Left renal pelvis (tissue), 4 donors: ENCODE measurements around the gene PRAME. TPM values are rescaled to one million over a fixed set of nuclear protein-coding genes. Genes with fewer than 3 reads are reported as not detected.
"Not testable (repeated sequence)": the region's sequence is repeated elsewhere in the genome, so short reads cannot be mapped to it uniquely, and the experiment has no call there.

ENCODE experiments used
- DNase-seq, 4 donors: peaks; one replicate each; pipeline ENCODE4 v3.0.0-alpha.2; 2013; ENCODE audit warnings: low read depth in 4 of 4, low spot score in 3 of 4
- polyA plus RNA-seq, 4 donors: library from polyadenylated mRNA; unstranded; fragments of 120-200 nt; gene quantifications; one replicate each; pipeline ENCODE4 v1.2.1, GENCODE V29; 2013; ENCODE audit not compliant: insufficient read length in 4 of 4

PRAME gene
- polyA plus RNA-seq, 4 donors, result 0.85 to 1.3 (median 1.3) TPM; not detected in 1

DNA sequence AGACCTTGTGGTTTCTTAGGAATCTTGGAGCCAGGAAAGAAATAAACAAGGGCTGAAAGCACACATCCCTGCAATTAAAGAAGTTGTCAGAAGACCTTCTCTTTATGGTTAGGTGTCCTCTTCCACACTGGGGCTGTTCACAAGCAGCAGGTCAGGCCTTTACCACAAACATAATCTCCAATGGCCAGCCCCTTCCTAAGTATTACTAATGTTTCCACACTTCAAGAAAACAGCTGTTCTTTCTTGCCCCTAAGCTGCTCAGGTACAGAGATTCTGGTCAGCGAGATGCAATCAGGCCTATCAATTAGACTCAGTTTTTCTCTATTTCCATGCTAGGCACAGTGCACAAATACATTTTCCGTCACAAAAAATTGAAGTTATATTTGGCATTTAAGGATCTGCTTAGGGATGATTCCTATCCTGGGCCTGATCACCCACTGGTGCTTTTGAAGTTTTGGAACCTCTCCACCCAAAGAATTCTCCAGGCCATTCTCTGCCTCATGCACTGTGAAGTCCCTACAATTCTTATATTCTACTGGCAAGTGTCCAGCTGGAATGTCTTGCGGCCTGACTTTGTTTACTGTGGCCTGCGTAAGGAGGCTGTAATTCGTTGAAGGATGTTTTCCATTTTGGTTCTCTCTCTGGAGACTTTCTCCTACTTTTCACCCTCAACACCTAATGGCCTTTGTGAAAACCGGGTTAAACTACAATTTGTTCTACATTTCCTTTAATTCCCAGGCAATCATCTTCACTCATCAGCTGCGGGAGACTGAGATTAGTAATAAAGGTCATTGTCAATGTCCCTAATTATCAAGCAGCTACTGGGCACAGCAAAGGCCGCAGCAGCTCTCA, 5.1 kb downstream of the PRAME start:
- no peak for DNase-seq

DNA sequence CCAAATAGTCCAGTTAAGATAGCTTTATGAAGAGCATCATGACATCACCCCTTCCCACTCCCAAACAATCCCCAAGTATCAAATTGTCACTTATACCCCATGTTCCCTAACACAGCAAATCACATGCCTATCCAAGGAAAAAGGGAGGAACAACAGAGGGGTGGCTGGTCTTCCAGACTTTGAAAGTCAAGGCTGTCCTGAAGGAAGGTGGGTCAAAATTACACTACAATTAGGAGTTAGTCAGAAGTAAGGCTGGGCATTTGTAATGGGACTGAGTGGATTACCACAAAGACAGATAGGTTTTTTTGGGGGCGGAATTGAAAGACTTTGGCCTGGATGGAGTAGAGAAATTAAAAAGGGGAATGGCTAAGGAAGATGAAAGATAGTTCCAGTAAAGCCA, 5.9 kb downstream of the PRAME start:
- DNase-seq, result no peak

DNA sequence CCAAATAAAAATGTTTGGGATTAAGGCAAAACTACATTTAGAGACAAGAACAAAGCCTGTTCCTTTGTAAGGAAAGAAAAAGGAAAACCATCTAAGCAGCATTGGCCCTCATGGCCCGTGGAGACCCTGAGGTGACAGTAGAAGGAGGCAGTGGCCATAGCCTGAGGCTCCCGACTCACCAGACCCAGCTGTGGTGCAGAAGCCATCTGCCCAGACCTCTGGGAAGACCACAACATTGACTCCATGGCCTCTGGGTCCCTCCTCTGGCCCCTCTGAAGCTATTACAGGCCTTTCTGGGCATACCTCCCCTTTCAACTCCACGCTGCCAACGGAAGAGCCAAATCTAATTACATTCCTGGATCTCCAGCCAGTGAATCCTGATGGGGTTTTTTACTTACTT, 6.4 kb downstream of the PRAME start:
- no peak for DNase-seq

DNA sequence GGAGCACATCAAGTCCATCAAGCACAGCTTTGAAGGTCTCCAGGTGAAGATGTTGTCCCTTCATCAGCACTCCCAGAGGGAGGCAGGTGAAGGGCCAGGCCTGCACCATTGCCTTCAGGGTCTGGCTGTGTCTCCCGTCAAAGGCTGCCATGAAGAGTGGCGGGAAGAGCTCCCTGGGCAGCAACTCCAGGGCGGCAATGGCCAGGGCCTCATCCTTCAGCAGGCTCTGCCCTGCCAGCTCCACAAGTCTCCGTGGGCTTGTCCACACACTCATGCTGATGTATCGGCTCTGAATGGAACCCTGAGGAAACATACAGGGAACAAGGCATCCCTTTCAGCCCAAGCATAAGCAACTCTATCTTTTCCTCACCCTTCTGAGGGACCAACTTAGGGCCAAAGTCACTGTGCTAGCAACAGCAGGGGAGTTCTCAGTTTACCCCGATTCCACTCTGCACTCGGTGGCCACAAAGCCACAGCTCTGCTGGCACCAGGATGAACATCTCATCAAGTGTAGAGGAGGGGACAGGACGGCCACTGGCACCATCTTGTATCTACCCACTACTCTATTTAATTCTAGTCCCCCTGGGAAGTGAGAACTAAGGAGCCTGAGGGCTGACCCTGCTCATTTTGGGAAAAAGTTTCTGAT, 8.2 kb downstream of the PRAME start:
- no peak for DNase-seq

DNA sequence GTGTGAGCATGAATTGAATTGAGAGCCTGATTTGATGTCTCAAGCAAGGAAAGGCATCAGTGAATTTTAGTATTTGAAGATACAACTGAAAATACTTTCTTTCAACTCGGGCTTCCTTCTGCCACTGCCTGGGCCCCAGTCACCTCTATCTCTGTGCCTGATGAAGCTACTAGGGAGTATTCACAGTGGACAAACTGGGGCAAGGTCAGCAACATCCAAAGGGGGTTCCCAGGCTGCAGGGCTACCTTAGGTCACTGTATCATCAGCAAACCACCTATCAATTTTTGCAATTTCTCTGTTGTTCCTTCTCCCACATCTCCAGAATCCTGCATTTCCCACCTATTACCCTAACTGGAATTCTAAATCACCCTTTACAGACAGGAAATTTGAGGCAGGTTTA, 10.2 kb downstream of the PRAME start:
- no peak for DNase-seq

DNA sequence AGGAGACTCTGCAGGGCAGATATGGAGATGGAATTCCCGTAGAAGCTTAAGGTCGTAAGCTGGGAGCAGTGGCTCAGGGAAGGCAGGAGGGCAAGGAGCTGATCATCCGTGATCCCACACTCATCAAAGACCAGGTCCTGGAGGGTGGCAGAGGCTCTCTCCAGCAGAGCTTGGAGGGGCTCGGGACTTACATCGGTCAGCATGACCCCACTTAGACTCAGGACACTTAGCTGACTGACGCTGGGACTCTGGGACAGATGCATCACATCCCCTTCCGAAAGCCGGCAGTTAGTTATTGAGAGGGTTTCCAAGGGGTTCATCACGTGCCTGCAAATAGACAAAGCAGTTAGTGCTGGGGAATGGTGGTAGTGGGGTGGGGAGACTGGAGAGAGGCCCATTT, 10.7 kb downstream of the PRAME start:
- no peak for DNase-seq

DNA sequence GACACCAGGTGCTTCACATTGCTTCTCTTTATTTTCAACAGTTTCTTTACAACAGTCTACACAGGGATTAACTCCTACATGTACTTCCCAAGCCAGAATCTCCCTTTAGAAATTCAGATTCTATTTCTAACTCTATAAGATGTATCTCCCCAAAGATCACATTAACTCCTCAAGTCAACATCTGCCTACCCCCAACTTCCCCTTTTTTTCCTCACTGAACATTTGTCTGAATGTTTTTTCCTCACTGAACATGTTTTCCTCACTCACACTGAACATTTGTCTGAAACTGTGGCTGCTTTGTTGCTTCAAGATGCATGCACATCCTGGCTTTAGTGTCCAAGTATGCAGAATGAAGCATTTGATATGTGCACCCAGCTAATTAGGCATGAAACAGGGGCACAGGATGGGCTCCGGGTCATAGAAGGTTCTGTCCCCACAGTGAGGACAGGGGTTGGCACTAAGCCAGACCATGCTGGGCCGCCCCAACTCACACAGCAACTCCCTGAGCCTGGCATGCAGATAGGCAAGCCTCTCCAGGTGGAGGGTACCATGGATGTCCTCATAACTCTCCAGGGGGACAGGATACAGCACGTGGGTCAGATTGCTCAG, 11.3 kb downstream of the PRAME start:
- DNase-seq, result no peak

DNA sequence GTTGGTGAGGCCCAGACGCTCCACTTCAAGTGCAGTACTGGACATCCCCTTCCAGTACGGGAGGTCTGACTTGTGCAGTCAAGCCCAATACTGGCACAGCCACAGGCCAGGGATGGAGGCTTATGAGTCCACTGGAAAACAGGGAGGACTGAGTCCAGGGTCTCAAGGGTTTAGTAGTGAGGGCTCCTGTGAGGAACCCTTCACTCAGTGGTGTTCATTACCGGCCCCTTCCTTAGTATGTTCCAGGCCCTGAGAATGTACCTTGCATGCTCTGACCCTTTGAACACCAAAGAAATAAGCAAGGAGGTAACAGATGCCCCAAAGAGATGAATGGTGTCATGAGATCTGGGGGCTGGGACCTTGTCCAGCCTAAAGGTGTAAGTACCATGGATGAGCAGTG, 11.8 kb downstream of the PRAME start:
- no peak for DNase-seq

DNA sequence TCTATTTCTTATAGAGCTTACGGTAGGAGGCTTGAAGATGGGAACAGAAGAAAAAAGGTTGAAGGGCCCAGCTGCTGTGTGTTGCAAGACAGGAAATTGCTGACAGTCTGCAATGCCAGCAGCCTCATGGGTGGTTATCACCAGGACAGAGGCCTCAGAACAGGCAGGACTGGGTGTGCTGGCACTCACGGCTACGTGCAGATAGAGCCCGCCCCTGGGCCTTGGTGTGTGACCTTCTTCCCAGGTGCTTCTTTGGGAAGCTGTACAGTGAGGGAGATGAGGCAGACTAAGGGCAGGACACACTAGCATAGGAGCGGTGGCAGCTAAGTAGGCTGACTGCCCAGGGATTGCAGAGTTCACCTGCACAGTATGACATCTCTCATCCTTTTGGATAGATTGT, 12.6 kb downstream of the PRAME start:
- no peak for DNase-seq

DNA sequence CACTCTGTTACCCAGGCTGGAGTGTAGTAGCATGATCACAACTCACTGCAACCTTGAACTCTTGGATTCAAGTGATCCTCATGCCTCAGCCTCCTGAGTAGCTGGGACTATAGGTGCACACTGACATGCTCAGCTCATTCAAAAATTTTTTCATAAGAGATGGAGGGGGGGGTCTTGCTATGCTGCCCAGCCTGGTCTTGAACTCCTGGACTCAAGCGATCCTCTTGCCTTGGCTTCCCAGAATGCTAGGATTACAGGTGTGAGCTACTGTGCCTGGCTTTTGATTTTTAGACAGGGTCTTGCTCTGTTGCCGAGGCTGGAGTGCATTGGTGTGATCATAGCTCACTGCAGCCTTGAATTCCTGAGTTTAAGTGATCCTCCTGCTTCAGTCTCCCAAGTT, 14.0 kb downstream of the PRAME start:
- DNase-seq, result no peak

DNA sequence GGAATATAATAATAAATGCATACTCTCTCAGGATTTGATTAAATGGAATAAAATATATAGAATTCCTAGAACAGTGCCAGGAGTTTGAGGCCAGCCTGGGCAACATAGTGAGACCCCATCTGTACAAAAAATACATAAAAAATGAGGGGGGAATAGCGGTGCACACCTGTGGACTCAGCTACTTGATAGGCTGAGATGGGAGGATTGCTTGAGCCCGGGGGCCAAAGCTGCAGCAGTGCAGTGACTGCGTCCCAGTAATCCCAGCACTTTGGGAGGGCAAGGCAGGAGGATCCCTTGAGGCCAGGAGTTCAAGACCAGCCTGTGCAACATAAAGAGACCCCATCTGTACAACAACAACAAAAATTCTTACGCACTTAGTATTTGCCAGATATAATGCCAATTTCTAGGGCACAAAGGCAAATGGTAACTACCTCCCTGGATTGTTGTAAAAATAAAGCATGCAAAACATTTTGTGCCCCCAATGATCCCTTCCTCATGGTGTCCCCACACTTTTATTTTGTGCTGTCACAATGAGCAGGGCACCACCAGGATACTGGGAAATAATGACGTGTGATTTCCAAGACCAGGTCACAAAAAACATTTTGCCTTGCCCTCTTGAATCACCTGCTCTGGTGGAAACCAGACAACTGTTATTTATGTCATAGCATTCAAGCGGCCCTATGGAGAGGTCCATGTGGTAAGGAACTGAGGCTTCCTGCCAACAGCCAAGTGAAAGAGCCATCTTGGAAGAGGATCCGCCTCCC, 20.7 kb downstream of the PRAME start:
- no peak for DNase-seq

DNA sequence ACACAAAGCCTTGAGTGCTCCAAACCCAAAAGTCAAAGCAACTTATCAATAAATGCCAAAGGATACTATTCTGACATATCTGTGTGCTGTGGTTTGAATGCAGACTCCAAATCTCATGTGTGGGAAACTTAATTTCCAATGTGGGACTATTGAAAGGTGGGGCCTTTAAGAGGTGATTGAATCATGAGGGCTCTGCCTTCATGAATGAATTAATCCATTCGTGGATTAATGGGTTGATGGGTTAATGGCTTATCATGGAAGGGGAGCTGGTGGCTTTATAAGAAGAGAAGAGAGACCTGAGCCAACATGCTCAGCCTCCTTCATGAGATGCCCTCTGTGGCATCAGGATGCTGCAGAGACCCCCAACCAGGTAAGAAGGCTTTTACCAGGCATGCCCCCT, 22.1 kb downstream of the PRAME start:
- no peak for DNase-seq

DNA sequence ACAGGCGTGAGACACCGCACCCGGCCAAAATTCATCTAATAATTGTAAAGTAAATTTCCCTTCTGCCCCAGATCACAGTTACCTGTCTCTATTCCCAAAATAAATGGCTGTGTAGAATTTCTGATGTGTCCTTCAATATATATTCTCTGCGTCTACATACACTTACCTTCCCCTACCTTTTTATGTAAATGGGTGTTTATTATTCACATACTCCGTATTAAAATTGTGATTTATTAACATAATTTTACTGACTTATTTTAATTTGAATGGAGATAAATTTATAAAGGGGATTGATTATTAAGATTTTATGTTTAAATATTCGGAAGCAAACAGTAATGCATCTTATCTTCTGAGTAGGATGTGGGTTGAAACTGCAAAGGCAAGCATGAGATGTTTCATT, 22.6 kb downstream of the PRAME start:
- no peak for DNase-seq

DNA sequence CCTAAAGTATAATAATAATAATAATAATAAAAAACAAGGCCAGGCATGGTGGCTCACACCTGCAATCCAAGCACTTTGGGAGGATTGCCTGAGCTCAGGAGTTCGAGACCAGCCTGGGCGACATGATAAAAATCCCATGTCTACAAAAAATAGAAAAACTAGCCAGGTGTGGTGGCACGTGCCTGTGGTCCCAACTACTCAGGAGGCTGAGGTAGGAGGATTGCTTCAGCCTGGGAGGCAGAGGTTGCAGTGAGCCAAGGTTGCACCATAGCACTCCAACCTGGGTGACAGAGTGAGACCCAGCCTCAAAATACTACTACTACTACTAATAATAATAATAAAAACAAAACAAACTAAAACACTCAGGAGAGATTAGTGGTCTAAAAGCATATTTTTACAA, 23.4 kb downstream of the PRAME start:
- no peak for DNase-seq

DNA sequence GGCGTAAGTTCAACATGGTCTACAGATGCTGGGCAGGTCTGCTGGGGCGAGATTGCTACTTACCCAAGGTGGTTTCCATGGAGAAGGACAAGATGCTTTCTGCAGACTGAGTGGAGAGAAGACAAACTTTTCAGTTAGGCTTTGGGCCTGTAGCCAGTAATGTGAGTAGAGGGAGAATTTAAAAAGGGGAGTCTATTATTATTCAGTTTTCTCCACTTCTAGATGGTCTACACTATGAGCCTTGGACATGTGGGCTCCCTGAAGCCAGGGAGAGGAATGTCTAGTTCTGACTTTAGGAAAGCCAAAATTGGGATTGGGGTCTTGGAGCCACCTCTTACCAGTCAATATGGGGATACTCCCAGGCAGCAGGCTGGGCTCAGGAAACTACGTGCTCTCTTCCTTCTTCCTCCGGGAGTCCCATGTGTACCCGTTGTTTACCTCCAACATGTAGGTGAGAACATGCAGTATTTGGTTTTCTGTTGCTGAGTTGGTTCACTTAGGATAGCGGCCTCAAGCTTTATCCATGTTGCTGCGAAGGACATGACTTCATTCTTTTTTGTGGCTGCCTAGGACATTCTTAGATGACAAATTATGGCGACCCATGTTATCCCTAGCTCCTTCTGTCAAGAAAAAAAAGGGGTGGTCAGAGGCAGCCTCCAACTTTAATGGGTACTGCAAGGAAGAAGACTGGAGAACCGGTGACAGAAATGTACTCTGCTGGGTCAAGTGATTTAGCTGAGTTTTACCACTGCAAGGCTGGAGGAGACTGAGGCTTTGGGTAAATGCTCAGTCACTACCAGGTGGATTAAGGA, 24.3 kb downstream of the PRAME start:
- DNase-seq, result no peak

DNA sequence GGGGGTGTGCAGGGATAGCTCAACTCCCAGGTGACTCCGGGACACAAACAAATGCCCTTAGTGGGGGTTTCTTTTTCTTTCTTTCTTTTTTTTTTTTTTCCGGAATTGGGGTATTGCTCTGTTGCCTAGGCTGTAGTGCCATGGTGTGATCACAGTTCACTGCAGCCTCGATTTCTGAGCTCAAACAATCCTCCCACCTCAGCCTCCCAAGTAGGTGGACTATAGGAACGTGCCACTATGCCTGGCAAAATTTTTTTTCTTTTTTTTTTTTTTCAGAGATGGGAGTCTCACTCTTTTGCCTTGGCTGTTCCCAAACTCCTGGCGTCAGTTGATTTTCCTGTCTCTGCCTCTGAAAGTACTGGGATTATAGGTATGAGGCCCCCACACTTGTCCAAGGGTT, 25.2 kb downstream of the PRAME start:
- DNase-seq, result no peak

DNA sequence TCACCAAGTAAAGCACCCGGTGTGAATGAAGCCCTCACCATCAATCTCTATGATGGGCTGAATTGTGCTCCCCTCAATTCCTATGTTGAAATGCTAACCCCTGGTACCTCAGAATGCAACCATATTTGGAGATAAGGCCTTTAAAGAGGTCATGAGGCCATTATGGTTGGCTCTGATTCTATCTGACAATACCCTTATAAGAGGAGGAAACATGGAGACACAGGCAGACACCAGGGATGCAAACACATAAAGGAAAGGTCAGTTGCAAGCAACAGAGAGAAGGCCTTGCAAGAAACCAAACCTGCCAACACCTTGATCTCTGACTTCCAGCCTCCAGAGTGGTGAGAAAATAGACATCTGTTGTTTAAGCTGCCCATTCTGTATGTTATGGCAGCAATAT, 25.6 kb downstream of the PRAME start:
- no peak for DNase-seq

DNA sequence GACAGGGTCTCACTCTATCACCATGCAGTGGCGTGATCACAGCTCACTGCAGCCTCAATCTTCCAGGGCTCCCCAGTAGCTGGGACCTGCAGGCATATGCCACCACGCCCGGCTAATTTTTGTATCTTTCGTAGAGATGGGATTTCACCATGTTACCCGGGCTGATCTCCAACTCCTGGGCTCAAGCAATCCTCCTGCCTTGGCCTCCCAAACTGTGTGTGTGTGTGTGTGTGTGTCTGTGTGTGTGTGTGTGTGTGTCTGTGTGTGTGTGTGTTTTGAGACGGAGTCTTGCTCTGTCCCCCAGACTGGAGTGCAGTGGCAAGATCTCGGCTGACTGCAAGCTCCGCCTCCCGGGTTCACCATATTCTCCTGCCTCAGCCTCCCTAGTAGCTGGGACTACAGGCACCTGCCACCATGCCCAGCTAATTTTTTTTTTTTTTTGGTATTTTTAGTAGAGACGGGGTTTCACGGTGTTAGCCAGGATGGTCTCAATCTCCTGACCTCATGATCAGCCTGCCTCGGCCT, 26.5 kb downstream of the PRAME start:
- DNase-seq, result not testable (repeated sequence)

DNA sequence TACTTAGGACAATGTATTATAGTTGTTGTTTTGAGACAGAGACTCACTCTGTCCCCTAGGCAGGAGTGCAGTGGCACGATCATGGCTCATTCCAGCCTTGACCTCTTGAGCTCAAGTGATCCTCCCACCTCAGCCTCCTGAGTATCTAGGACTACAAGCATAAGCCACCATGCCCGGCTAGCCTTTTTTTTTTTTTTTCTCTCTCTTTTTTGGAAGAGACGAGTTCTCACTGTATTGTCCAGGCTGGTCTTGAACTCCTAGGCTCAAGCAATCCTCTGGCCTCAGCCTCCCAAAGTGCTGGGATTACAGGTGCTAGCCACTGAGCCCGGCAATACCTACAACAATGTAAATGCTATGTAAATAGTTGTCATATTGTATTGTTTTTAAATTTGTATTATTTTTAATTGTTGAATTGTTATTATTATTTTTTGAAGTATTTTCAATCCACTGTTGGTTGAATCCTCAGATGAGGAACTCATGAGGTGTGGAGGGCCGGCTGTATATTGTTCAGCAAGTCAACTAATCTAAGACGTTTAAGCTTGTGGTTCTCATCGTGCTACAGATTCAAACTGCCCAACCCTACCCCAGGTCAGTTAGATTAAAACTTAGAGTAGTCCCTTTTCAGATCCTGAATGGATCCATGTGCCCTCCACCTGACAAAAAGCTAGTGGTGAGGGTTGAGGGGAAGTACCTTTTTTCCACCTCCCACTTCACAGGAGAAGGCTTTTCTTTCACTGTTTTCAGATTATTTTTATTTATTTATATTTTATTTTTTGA, 27.1 kb downstream of the PRAME start:
- no peak for DNase-seq
